T1000 (cell line): ENCODE results near the gene EMP2.
A peak's percentile ranks its signal among the peaks of the same experiment; 100 is the strongest.
"Not testable (repeated sequence)": the region's sequence is repeated elsewhere in the genome, so short reads cannot be mapped to it uniquely, and the experiment has no call there.

Source experiments
- DNase-seq: peaks from one replicate; lab custom pipeline; 2025; ENCODE audit warnings: mixed read lengths; lab: John Stamatoyannopoulos, UW

The EMP2 gene

DNA sequence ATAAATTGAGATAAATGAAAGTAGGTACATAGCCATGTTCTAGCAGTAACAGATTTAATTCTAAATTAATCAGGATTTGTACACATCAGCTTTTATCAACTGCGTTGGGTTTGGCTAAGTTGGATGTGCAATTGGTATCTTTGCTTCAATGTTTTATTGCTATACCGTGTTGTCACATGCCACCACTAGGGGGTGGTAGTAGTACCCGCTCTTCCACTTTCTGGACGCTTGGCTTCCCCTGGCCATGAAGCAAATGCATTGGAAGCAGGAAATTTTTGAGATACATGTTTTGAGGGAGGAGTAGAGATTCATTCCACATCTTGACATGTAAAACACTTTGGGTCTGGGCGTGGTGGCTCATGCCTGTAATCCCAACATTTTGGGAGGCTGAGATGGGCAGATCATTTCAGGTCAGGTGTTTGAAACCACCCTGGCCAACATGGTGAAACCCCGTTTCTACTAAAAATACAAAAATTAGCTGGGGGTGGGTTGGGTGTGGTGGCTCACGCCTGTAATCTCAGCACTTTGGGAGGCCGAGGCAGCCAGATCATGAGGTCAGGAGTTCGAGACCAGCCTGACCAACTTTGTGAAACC lies 58.6 kb downstream of the EMP2 start:
- DNase-seq = no peak

DNA sequence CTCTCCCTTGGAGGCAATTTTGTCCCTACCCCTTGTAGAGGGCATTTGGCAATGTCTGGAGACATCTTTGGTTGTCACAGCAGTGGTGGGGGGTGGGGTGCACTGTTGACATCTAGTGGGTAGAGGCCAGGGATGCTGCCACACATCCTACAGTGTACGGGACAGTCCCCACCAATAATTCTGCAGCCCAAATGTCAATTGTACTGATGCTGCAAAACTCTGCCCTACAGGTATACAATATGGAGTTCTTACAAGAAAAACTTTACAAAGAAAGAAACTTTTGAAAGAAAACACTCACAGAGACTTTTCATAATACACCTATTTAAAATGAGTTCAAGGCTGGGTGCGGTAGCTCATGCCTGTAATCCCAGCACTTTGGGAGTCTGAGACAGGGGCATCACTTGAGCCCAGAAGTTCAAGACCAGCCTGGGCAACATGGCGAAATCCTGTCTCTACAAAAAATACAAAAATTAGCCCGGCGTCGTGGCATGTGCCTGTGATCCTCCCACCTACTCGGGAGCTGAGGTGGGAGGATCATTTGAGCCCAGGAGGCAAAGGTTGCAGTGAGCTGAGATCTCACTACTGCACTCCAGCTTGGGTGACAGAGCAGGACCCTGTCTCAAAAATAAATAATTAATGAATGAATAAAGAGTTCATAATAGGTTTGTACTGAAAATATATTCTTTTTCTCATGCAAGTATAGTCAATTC lies 59.4 kb downstream of the EMP2 start:
- no peak for DNase-seq

DNA sequence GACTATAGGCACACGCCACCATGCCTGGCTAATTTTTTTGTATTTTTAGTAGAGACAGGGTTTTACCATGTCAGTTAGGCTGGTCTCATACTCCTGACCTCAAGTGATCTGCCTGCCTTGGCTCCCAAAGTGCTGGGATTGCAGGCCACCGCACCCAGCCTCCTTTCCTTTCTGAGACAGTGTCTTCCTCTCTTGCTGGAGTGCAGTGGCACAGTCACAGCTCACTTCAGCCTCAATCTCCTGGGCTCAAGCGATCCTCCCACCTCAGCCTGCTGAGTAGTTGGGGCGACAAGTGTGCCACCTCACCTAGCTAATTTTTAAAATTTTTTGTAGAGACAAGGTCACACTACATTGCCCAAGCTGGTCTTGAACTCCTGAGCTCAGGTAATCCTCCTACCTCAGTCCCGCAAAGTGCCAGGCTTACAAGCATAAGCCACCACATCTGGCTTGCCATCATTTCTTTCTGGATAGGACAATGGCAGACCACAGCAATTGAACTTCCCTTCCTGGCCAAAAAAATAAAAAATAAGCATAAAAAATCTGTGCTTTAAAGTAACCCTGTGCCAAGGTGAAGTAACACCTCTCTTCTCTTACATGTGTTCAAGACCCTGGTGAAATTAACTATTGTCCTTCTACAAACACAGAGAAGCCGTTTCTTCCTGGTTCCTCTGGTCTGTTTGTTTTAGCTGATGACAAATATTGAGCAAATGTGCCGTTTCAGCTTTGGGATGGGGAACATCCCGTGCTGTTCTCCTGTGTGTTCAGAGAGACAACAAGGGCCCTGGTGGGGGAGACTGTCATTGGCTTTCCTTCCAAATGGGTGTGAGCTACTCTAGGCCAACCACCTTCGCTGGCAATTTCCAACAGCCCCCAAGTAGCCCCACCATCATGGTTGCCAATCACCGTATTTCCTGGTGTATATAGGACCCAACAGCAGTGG lies 60.2 kb downstream of the EMP2 start:
- DNase-seq = no peak

DNA sequence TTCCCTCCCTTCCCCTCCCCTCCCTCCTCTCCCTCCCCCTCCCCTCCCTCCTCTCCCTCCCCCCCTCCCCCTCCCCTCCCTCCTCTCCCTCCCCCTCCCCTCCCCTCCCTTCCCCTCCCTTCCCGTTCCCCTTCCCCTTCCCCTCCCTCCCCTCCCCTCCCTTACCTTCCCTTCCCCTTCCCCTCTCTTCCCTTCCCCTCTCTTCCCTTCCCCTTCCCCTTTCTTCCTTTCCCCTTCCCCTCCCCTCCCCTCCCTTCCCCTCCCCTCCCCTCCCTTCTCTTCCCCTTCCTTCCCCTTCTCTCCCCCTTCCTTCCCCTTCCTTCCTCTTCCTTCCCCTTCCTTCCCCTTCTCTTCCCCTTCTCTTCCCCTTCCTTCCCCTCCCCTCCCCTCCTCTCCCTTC lies 61.1 kb downstream of the EMP2 start:
- no peak for DNase-seq

DNA sequence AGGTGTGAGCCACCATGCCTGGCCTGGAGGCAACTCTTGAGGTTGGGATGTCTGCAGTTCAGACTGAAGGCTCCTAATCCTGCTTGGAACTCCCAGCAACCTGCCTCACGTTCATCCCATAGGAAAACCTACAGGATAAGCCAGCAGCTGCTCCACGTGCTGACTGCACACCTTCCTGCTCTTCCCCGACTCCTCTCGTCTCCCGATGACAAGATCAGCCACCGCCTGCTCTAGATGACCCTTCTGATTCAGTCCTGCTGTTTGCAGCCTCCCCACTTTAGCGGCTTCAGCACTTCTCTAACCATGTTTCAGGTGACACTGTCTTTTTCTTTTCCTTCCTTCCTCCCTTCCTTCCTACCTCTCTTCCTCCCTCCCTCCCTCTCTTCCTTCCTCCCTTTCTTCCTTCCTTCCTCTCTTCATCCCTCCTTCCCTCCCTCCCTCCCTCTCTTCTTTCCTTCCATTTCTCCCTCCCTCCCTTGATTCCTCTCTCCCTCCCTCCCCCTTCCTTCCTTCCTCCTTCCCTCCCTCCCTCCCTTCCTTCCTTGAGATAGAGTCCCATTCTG lies 61.8 kb downstream of the EMP2 start:
- DNase-seq = no peak

DNA sequence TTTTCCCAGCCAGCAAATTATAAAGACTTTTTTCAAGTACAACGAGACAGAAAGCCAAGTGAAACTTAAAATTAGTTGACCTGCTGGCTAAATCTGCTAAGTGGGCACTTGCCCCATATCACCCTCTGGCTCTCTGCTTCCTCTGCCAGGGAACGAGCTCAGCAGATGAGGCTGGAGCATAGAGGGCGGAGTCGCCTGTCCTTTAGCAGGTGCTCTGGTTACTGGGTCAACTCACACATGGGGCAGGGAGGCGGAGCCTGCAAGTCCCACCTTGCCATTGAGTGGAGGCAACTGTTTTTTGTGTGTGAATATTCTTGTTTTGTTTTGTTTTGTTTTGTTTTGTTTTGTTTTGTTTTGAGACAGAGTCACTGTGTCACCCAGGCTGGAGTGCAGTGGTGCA lies 62.5 kb downstream of the EMP2 start:
- no peak for DNase-seq

DNA sequence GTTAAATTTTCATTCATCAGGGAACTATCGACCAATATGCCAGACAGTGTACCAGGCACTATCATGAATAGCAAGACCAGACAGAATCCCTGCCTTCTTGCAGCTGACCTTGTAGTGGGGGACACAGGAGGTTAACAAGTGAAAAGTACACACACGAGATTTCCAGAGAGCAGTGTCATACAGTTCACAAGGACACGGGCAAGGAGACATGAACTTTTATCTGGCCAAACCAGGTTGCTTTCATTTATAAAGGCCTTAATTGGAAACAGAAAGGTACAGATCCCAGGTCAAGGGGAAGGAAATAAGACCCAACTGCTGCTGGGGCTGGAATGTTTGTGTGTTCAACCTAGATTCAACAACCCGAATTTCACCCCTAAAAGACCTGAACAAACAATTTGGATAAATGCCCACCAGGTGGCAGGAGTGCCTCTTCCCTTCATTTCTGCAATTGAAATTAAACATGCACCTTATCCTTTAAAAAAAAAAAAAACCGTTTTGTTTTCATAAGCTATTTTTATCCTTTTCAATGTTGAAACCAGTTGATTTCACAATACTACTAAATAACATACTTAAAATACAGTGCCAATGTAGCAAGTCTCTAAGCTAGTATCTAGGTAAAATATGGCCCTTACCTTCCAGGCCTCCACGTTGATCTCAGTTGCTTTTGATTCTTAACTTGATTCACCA lies 65.9 kb downstream of the EMP2 start:
- DNase-seq = peak; percentile 28

DNA sequence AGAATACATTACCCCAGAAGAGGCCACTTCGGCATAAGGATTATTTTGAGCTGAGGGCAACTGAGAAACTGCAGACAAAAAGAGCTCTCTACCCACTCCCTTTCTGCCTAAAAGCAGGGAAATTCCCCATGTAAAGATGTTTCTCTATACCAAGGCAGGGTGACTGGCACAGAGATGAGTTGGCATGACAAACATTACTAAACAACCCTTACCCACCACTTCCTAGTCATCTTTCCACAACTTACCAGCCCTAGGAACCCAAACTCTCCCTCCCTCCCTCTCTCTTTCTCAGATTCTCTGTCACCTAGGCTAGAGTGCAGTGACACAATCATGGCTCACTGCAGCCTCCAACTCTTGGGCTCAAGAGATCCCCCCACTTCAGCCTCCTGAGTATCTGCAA lies 68.6 kb downstream of the EMP2 start:
- DNase-seq = no peak

DNA sequence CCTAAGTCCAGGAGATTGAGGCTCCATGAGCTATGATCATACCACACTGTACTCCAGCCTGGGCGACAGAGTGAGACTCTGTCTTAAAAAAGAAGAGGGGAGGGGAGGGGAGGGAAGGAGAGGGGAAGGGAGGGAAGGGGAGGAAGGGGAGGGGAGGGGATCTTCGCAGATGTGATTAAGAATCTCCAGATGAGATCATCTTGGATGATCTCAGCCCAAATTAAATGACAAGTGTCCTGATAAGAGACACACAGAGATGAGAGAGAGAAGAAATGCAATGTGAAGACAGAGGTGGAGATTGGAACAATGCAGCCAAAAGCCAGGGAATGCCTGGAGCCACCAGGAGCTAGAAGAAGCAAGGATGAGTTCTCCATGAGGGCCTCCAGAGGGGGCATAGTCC lies 70.1 kb downstream of the EMP2 start:
- DNase-seq = no peak

DNA sequence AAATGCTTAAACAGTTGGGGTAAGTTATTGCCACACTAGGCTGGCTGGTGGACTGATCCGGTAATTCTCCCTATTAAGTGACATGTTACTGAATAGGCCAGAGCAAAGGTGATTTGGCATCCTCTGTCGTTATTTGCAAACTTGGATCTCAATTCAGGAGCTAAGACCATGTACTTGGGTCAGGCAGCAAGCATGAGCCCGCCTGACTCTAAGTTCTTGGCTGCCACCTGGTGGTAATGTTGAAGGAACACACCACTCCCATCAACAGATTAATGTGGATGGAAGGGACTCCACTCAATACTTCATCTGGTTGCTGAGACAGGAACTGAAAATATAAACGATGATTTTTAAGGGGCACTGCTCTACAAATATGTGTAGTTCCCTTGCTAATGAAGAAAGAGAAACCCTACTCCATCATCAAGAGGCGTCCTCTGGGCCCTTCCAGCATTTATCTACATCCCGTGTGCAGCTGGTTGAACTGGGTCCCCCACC lies 70.8 kb downstream of the EMP2 start:
- DNase-seq = peak; percentile 20

DNA sequence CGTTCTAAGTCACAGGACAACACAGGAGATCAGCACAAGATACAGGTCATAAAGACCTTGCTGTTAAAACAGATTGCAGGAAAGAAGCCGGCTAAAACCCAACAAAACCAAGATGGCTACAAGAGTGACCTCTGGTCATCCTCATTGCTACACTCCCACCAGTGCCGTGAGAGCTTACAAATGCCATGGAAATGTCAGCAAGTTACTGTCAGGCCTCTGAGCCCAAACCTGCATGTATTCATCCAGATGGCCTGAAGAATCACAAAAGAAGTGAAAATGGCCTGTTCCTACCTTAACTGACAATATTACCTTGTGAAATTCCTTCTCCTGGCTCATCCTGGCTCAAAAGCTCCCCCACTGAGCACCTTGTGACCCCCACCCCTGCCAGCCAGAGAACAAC lies 75.1 kb downstream of the EMP2 start:
- DNase-seq = not testable (repeated sequence)

DNA sequence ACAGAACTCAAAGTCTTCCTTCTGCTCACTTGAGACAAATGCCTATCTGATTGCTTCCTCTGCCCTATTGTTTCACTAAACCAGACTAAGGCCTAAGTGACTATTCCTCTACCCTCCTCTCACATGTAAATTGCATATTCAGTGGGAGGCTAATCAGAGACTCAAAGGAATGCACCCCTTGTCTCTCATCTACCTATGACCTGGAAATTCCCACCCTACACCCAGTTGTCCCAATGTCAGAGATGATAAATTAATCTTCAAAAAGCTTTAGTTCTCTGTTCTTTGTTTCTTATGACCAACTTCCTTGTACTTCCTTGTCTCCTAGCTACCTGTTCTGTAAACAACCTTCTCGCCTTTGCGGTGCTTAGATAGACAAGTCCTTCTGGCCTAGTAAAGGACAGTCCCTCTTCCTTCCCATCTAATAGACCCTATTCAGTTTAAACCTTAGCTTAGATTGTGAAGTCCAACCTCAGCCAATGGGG lies 76.0 kb downstream of the EMP2 start:
- no peak for DNase-seq

DNA sequence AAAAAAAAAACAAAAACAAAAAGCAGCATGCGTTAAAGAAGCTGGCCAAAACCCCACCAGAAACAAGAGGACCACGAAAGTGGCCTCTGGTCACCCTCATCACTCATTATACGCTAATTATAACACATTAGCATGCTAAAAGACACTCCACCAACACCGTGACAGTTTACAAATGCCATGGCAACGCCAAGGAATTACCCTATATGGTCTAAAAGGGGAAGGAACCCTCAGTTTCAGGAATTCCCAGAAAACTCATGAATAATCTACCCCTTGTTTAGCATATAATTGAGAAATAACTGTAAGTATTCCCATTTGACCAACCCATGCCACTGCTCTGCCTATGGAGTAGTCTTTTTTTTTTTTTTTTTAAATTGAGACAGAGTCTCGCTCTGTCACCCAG lies 77.6 kb downstream of the EMP2 start:
- no peak for DNase-seq

DNA sequence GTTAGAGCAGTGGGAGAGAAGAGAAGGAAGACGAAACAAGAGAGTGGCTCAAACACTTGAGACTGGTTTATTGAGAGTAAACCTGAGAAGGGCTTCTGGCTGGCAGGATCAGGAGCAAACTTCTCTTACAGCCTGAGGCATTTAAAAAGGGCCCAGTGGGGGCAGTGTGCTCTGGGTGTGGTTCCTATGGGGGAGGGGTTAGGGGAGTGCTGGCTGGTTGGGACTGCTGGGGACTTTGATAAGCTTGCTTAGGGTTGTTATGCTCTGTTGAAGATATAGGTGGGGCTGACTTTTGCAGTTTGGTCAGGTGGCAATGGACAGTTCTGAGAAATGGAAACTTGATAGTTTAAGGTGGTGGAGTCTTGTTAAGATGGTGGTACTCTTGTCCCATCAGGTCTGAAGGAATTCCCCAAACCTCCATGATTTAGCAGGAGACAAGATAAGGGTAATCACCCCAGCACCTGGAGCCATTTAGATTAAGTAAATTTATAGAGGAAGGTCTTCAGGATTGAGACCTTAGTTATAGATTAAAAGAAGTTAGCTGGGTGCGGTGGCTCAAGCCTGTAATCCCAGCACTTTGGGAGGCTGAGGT lies 79.3 kb downstream of the EMP2 start:
- DNase-seq = no peak

DNA sequence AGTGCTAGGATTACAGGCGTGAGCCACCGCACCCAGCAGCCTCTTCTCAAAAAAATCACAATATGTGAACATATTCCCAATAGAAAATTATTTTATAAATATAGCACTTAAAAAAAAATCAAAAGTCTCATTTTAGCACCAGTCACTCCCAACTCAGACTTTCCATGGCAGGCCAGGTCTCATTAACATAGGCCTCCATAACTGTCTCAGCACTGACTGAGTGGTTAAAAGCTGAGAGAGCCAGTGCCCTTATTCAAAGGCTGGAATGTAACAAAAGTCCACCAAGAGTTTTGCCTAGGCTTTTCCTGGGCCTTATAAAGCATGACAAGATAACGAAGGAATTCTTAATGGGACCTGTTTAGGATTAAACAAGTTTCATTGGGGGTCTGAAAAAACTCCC lies 79.8 kb downstream of the EMP2 start:
- no peak for DNase-seq

DNA sequence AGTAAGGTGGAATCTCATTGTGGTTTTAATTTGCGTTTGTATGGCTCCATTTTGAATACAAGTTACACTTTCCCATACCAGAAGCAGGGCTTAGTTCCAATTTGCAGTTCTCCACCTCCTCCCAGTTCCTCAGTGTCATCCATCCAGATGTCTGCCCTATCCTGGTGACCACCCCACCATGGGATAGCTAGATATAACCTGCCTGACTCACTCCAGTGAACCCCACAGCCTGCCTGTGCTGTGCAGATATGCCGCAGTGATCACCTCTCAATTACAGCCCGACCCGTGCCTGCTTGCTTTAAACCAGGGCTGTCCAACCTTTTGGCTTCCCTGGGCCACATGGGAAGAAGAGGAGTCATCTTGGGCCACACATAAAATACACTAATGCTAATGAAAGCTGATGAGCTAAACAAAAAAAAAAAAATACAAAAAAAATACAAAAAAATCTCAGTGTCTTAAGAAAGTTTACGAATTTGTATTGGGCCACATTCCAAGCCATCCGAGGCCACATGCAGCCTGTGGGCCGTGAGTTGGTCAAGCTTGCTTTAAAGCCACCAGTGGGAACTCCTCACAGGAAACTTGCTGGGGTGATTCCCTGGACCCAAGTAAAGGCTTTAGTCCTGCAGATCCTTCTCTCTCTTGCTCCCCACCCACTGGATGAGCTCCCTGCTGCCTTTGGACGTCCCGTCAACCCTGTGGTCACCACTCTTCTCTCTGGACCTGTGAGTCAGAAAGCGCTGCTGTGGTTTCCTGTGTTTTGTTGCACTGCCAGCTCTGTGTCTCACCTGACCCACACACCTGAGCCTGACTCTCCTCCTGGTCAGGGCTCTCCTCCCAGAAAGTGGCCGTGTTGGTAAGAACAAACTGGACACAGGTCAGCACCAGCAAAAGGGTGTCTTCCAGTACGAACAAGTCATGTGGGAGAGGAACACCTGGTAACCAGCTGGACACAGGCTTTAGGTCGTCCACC lies 83.0 kb downstream of the EMP2 start:
- DNase-seq = no peak

DNA sequence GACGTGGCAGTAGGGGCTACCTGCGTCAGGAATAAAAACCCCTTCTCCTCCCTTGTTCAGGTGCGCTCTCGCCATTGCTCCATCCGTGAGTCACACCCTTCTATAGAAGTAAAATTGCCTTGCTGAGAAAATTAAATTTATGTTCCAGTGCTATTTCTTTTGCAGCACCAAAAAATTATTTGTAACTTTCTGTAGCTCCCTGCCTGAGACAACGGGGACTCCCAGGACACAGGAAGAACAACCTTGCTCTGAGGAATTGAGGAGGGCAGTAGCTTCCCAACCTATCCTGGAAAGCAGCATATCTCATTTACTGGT lies 85.4 kb downstream of the EMP2 start:
- no peak for DNase-seq

DNA sequence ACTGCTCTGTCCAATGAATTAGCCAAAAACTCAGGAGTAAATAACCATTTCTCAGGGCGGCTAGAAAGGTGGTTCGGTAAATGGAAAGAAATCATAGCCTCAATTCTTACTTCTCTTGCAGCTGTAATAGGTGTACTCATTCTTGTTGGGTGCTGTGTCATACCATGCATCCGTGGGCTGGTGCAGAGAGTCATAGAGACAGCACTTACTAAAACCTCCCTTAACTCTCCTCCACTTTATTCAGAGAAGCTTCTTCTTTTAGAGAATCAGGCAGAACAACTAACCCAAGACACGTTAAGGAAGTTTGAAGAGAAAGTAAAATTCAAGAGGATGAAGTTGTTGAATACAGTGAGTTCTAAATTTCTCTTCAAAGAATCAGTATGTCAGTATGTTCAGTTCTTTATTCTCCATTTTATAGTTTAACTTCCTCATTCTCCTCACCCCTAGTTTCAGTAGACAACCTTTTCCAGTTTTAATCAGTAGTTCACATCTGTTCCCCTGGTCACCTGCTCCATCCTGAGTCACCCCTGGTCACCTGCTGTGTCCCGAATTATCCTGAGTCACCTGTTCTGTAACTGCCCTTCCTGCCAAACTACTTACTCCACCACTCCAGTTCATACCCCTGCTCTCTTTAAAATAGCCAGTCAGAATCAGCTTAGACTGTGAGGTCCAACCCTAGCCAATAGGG lies 85.9 kb downstream of the EMP2 start:
- DNase-seq = no peak

DNA sequence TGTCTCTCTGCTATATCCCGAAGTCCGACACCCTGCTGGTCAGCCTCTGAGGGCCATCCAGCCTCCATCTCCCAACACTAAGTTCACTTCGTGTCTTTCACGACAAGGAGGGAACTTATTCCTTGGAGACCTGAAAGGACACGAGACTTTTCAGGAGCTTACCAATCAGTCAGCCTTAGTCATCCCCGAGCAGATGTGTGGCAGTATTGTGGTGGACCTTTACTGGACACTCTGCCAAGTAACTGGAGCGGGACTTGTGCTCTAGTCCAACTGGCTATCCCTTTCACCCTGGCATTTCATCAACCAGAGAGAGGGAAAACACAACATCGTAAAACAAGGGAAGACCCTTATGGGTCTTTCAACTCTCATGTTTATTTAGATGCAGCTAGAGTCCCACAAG lies 87.1 kb downstream of the EMP2 start:
- no peak for DNase-seq

DNA sequence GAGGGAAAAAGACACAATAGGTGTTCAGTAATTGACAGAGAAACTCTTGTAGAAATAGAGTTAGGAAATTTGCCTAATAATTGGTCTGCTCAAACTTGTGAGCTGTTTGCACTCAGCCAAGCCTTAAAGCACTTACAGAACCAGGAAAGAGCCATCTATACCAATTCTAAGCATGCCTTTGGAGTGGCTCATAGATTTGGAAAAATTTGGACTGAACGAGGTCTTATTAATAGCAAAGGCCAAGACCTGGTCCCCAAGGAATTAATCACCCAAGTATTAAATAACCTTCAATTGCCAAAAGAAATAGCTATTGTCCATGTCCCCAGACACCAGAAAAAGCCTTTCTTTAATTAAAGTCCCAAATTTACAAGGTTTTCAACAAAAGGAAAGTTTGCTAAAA lies 90.3 kb downstream of the EMP2 start:
- no peak for DNase-seq
